HT-29 (cell line): ENCODE measurements around the gene GNAI1. TPM values are rescaled to one million over a fixed set of nuclear protein-coding genes. Genes with fewer than 3 reads are reported as not detected.
A peak's percentile ranks its signal among the peaks of the same experiment; 100 is the strongest.
"Not testable (repeated sequence)": the region's sequence is repeated elsewhere in the genome, so short reads cannot be mapped to it uniquely, and the experiment has no call there.

ENCODE experiments used
- DNase-seq: peaks from one replicate; pipeline ENCODE4 v3.0.0-alpha.2; 2015; ENCODE audit warnings: low spot score
- total RNA-seq: library from RNA; depleted of rRNA; stranded (reverse); fragments of >200 nt; shearing (Covaris generic); gene quantifications from 2 replicates; pipeline ENCODE4 v1.2.3, GENCODE V29; 2014

The GNAI1 gene
- total RNA-seq, 1 experiment from 2014 or later = 30.7 TPM

- DNase-seq = no peak
Observed at GRCh38 chr7:80132594-80132993, 2.0 kb upstream of the GNAI1 start.

DNA sequence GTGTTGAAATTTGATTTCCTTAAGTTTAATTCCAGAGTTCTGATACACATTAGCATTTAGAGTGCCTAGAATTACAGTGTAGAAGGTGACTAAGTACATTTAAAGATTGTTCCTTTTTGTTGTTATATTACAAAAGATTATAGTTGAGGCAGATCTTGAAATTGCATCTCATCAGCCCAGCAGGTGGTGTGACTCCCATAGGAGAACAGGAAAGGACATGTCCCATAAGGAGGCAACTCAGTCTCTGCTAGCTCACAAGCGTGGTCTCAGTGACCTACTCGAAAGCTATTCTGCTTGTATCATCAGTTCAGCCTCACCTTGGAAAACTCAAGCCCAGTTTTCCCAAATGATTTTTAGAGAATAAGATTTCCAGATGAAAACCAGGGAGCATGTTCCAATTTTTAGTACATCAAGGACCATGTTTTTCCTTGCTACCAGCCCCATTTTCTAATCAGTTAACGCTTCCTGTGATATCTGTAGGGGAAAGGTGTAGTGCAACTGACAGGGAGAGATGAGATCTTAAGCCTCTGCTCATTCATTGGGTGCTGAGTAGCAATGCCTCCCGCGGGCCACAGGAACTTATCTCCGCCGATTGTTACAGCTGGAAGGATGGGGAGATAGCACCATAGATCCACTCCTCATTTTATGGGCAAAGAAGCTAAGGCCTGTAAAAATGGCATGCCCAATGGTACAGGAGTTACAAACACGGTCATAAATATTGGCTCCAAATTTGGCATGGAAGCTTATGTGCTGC lies 1.1 kb upstream of the GNAI1 start:
- DNase-seq = no peak

DNA sequence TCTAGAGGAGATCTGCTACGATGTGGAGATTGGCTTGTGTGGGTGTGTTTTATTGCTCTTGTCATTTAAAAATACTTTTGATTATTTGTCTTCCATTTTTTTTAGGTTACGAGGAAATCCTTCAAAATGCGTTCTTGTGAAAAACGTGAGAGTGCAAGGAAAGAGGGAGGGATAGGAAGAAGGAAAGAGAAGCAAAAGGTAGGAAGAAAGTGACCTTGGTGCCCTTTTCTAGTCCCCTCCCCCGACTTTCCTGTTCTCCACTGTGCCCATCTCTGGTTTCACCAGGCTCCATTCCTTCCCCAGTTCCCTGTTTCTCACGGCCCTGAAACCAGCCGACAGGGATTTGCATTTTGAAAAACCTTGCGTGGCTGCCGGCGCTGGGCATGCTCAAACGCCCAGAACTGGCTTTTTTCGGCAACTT lies 506 bp upstream of the GNAI1 start:
- DNase-seq = no peak

DNA sequence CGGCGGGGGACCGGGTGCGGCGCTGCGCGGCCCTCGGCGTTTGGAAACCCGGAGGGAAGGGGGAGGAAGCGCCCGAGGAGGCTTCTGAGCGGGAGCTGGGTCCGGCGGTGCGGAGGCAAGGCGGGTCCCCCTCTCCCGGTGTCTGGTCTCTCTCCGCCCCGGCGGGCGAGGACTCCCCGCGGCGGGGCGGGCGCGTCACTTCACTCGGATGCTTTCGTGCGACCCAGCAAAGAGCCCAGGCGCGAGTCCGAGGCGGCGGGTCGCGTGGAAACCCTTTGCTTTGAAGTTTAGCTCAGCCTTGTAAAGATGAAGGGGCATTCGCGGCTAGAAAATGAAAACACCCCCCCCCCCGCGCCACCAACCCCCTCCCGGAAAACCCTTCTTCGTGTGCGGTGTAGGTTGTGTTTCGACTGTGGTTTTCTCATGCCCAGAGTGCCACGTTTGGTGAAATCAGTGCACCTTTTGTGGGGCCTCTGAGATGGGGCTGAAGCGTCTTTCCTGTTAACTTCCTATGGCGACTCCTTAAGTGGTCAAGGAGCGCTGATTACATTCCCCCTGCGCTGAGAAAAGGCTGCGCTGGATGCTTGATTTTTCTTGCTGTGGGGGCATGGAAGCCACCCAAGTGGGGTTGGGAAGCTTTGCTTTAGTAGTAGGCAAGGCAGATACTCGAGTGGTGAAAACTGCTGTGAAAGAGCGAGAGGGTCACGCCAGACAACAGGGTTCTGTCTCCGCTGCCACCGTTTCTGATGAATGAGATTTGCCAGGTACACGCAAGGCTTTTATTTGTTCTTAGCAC lies 876 bp downstream of the GNAI1 start:
- peak; percentile 35 for DNase-seq

DNA sequence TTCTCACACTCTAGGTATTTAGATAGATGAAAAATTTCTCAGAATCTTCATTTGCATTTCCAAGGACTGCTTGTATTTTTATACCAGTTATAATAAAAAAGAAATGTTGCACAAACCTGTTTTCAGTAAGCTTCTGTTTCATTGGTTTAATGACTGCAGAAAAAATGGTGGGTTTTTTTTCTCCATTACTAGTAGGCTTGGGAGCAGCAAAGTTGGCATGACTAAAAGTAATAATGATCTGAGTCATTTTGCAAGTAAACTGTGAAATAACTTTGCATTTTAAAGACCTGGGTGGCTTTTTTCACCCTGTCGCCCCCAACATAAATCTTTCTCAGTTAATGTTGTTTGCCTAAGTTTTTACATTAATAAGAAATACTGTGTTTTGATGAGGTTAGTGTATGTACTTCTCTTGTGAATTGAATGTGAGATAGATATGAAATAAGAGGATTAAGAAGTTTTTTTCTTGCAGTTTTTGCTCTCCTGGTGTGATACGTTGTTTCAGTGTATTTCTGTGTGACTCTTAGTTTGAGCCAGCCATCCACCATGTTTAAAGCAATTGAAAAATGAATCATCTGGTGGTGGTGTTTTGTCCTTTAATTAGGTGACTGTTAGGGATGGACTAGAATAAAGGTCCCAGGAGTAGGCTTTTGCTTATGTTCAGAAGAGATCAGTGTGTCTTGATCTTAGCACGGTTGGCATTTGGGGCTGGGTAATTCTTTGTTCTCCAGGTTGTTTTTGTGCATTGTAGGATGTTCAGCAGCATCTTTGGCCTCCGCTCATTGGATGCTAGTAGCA lies 1.8 kb downstream of the GNAI1 start:
- no peak for DNase-seq

DNA sequence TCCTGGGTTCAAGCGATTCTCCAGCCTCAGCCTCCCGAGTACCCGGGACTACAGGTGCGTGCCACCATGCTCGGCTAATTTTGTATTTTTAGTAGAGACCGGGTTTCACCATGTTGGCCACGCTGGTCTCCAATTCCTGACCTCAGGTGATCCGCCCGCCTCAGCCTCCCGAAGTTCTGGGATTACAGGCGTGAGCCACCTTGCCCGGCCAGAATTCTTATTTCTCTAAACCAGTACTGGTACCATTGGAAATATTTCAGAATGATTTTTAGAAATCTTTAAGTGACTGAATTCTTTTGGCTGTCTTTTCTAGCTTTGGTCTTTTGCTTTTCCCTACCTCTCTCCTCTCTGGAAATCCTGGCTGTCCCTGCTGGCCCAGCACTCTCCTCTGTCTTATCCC lies 2.8 kb downstream of the GNAI1 start:
- DNase-seq = no peak

DNA sequence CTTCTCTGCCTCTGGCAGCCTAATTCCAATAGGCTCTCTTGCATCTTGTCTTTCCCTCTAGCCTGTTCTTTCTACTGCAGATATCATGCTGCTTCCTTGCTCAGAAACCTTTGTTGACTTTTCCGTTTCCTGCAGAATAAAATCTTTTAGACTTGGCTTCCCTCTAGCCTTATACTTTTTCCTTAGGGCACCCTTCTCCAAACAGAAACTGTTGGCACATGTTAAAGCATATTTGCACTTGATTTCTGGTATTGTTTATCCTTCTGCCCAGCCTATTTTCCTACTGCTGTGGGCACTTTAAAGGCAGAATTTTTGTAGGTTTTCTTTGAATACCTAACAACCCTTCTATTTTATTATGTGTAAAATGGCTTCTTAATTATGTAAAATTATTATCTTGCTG lies 4.6 kb downstream of the GNAI1 start:
- DNase-seq = no peak

DNA sequence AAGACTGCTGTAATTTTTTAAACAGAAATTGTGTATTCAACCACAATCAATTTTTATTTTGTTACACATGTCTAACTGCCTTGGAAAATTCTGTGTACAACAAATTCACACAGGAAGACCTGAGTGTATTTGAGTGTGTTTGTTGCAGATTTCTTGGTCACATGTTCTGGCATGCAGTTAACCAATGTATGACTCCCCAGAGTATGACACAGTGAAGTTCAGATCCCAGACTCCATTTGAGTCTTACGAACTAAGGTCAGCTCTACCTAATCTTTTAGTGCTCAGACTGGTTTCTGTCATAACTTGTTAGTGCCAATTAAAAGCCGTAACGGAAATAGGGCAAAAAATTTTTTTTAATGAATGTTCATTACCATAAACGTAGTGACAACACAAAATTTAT lies 5.8 kb downstream of the GNAI1 start:
- DNase-seq = no peak

DNA sequence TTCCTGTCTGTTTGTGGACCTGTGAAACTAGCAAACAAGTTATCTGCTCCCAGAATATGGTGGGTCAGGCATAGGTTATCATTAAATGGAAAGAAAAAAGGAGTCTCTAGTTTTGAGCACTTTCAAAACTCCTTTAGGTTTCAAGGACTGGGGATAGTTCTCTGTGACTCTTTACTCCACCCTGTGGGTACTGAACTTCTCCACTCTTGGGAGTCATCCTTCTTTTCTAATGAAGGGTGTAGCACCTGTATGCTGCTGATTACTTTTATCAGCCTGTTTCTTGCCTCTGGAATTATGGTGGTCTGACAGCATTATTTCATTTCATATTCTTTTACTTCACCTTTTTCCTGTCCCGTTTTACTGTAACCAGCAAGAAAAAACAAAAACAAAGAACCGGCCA lies 6.7 kb downstream of the GNAI1 start:
- DNase-seq = no peak

DNA sequence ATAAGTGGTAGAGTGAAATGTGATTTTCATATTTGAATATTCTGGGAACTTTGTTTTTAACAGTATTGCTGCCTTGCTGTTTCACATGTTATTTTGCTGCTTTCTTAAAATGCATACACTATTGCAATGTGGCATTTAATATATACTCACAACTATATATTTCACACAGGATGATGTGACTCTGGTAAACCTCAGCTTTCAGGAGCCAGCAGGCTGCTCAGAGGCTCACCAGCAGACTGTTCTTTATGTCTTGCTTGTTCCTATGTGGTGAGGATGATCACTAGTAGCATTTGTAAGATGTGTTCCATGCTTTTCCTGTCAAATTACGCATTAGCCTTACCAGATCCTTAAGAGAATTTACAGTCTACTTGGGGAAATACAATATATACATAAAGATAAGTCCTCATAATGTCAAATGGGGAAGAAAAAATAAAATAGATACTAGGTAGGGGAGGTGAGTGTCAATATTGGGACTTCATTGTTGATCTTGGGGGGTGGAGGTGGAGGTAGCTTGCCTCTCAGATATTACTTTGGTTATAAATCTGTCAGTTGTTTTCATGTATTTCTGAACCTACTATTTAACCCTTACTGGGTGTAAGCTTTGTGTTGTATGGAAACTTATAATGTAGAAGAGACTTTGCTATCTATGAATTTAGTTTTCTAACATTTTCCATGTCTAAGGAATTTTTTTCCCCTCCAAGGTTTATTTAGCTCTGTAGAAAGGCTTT lies 8.4 kb downstream of the GNAI1 start:
- DNase-seq = no peak

DNA sequence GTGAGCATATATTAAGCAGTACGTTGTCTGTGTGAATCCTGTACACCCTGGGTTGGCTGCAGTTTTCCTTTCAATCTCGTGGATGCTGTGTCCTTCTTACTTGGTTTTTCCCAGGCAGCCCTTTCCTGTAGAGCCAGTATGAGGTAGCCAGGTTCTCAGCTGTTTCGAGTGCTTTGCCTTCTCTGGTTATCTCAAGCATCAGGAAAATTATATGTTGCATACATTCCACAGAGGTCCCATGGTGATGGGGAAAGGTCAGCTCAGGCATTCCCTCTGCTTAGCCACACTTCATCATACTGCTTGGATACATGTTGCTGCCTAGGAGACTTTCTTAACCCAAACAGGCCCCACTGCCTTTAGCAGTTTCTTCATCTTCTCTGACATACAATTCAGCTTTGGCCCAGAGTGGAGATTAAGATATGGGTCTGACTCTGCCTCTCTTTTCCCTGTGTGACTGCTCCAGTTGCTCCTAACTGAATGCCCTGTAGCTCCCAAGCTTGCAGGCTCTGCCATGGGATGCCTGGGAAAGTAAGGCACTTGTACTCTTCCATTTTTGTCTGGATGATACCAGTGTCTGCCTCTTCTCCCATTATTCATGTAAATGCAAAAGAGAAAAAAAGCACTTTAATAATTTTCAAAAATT lies 11.3 kb downstream of the GNAI1 start:
- DNase-seq = no peak

GRCh38 chr7:80146545-80147182 lies 12.0 kb downstream of the GNAI1 start:
- DNase-seq = no peak

- no peak for DNase-seq
Observed at GRCh38 chr7:80147543-80148391, 13.1 kb downstream of the GNAI1 start.

GRCh38 chr7:80150611-80151273 lies 16.1 kb downstream of the GNAI1 start:
- DNase-seq = no peak

DNA sequence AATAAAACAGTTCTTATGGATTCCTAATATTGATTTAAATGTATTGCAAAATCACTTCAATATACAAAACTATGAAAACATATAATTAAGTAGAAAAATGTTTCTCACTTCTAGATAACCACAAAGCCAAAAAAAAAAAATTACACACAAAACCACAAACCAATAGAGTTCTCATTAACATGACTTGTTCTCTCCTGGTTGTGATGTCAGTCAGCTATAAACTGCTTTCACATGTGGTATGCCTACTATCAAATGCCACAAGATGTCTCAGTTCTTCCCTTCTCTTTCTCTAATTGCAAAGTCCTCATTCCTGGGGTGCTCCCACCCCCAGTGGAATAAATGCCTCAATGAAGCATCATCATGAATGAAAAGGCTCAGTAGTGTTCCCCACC lies 16.6 kb downstream of the GNAI1 start:
- DNase-seq = no peak

DNA sequence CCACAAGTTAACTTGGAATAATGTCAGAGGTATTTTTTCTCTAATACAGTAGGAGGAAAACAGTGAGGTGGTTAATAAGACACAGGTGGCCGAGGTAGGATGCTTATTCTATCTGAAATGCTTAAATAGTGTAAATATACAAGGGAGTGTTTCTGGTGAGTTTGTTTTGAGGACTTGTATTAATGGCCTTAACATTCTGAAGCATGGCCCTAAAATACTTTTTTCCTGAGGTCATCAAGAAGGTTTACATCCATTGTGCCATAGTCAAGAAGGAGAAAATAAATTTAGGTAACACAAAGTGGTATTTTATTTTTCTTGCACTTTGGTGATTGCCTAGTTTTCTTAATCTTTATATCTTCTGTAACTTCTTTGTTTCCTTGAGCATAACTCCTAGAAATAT lies 18.8 kb downstream of the GNAI1 start:
- no peak for DNase-seq

DNA sequence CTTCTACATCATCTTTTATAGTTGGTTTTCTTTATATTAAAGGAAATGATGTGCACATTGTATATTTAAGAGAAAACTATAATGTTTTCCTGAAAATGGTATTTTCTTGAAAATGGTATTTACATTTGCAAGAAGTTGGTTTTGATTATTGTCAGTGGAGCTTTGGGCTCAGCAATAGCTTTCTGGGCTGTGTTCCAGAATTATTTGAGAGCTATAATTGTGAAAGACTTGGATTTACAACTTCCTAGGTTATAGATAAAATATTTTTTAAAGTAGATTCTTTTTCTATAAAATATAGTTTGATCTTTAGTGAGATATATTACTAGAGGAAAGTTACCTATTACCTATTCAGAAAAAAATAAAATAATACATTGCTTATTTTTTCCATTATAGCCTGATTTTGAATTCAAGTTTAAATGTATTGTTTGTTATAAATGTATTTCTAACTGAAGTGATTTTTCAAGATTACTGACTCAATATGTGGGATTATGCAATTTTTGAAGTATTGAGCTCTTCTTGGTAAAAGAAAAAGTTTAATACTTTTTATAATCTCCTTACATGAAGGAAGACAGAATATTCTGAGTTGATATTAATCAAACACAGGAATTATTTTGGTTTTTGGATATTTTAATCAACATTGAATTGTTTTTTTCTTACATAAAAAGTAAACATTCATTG lies 20.2 kb downstream of the GNAI1 start:
- no peak for DNase-seq

DNA sequence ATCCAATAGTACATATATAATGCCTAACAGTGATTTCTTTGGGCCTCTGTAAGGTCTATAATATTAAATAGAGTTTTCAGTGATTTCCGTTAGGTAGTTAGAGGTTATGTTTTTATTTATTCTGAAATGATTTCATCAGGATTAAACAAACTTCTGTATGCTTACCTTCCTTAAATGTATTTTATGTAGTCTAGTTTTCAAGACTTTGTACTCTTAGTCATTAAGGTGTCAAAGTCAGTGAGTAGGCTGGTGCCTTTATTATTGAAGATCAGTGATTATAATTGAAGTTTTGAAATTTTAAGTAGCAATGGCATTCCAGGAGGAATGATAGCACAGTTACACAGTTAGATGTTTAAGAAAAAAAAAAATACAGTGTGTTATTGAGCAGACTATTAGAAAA lies 20.7 kb downstream of the GNAI1 start:
- no peak for DNase-seq

DNA sequence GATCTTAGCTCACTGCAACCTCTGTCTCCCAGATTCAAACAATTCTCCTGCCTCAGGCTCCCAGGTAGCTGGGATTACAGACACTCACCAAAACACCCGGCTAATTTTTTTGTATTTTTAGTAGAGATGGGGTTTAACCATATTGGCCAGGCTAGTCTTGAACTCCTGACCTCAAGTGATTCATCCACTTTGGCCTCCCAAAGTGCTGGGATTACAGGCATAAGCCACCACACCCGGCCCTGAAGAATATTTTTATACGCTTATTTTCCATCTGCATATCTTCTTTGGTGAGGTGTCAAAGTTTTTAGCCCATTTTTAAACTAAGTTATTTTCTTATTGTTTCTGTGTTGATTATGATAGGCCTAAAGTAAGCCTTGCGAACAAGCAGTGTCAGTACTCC lies 23.1 kb downstream of the GNAI1 start:
- DNase-seq = not testable (repeated sequence)
